Prostate gland (tissue), 2 donors: ENCODE data around the gene ZNF316.

Source experiments
- POLR2A ChIP-seq: fragments of 450-650 bp; IDR thresholded peaks from one replicate; pipeline ENCODE4 v1.6.1; 2016; ENCODE audit warnings: antibody characterized with exemption, mild to moderate bottlenecking
- TF ChIP-seq, protein P1 (sequence below), 4 experiments: fragments of 200-600 bp in 2 of 4; fragments of 450-650 bp in 2 of 4; sonication (generic) in 2 of 4; IDR thresholded peaks; 1 replicate in 3 of 4; 2 replicates in 1 of 4; pipeline ENCODE4 v1.5.1; 2016 to 2019; ENCODE audit warnings: antibody characterized with exemption in 4 of 4, mild to moderate bottlenecking in 2 of 4, moderate library complexity in 2 of 4

DNA sequence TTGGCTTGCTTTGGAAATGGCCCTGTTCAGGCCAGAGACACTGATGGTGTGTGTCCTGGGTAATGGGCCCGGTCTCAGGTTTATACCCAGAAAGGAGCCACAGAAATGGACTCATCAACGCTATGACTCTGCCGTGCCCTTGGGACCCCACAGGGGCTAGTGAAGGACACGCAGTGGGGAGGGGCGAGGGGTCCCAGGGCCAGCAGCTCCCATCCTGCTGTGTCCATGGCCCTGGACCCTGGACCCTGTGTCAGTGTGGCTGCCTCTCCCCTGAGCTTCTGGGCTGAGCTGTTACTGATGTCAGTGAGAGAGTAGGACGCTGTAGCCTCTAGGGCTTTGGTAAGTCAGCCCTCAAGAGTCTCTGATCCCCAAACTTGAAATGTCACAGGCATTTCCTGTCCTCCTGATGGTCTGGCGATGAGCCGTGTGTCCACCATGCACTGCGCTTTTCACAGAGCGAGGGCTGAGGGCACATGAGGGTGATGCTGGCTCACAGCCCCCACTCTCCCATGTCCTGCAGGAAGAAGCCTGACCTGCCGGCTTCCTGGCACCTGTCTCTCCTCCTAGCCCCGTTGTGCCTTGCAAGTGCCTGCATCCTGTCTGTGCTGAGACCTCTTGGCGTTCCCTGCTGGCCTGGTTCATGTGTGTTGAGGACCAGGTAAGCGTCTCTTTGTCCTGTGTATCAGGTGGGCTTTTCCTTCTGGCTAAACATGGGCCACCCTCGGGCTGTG, 4.4 kb downstream of the ZNF316 start:
- TF ChIP-seq, protein P1, sequence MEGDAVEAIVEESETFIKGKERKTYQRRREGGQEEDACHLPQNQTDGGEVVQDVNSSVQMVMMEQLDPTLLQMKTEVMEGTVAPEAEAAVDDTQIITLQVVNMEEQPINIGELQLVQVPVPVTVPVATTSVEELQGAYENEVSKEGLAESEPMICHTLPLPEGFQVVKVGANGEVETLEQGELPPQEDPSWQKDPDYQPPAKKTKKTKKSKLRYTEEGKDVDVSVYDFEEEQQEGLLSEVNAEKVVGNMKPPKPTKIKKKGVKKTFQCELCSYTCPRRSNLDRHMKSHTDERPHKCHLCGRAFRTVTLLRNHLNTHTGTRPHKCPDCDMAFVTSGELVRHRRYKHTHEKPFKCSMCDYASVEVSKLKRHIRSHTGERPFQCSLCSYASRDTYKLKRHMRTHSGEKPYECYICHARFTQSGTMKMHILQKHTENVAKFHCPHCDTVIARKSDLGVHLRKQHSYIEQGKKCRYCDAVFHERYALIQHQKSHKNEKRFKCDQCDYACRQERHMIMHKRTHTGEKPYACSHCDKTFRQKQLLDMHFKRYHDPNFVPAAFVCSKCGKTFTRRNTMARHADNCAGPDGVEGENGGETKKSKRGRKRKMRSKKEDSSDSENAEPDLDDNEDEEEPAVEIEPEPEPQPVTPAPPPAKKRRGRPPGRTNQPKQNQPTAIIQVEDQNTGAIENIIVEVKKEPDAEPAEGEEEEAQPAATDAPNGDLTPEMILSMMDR (IDR thresholded peaks at IDR 0.05) = no peak
- no peak for TF ChIP-seq POLR2A
